ENCODE data around the gene CCDC27. TPM values are rescaled to one million over a fixed set of nuclear protein-coding genes. Genes with fewer than 3 reads are reported as not detected.

Gene CCDC27
- total RNA-seq, 1 experiment from 2014 or later = not detected

- H3K36me3 Mint-ChIP-seq (ENCODE audit: insufficient read depth, unreplicated experiment) = no peaks in the 10 kb centered on the region
- intact Hi-C loops (cut with micrococcal nuclease; ENCODE audit: unreplicated experiment) = no loop called here
- no TSS peak for BruUV-seq (replicated peaks)
- no peak for DNase-seq
- no peaks in the 10 kb centered on the region for H3K4me1 Mint-ChIP-seq (ENCODE audit: low read depth, unreplicated experiment)
- no peaks in the 10 kb centered on the region for H3K27me3 ChIP-seq (replicated peaks; ENCODE audit: control insufficient read depth, insufficient read depth, low read length)
- H3K27ac Mint-ChIP-seq (ENCODE audit: unreplicated experiment) = no peak overlapping the region
- H3K9me3 Mint-ChIP-seq (ENCODE audit: unreplicated experiment) = peaks cover 7% of the 10 kb centered on the region
- H3K36me3 ChIP-seq (ENCODE audit: control insufficient read depth, insufficient read depth, low read length) = no peaks in the 10 kb centered on the region
- ChIA-PET POLR2A (no interaction called here), CTCF (no interaction called here)
- peak overlapping the region; percentile 37 for H3K4me3 Mint-ChIP-seq (ENCODE audit: unreplicated experiment)
- H3K4me1 ChIP-seq = peaks cover 17% of the 10 kb centered on the region; the same call in 1 of the 2 replicates
- TF ChIP-seq CTCF (IDR thresholded peaks at IDR 0.05; ENCODE audit: insufficient read depth in 1 of 2, low read depth in 1 of 2, low read length in 1 of 2, severe bottlenecking in 1 of 2, unreplicated experiment in 1 of 2) = no peak
- no peaks in the 10 kb centered on the region for H3K9me3 ChIP-seq
- peaks cover 9% of the 10 kb centered on the region for H3K27me3 Mint-ChIP-seq (ENCODE audit: insufficient read depth, unreplicated experiment)
- H3K4me3 ChIP-seq (ENCODE audit: low read depth, low read length) = no peak overlapping the region
Observed at GRCh38 chr1:3770047-3770765, 18.0 kb downstream of the CCDC27 start.

GRCh38 chr1:3771108-3772026 is 19.1 kb downstream of the CCDC27 start:
- BruUV-seq (replicated peaks) = no TSS peak
- POLR2A ChIA-PET = no interaction called here
- Mint-ChIP-seq H3K4me1 (ENCODE audit: low read depth, unreplicated experiment) (no peaks in the 10 kb centered on the region), H3K9me3 (ENCODE audit: unreplicated experiment) (no peaks in the 10 kb centered on the region), H3K27ac (ENCODE audit: unreplicated experiment) (peak overlapping the region; percentile 15), H3K36me3 (ENCODE audit: insufficient read depth, unreplicated experiment) (no peaks in the 10 kb centered on the region), H3K4me3 (ENCODE audit: unreplicated experiment) (peak overlapping the region; percentile 61), H3K27me3 (ENCODE audit: insufficient read depth, unreplicated experiment) (peaks cover under 1% of the 10 kb centered on the region)
- Histone ChIP-seq H3K9me3 (no peaks in the 10 kb centered on the region), H3K4me1 (peaks cover 26% of the 10 kb centered on the region; the same call in 1 of the 2 replicates), H3K27me3 (replicated peaks; ENCODE audit: control insufficient read depth, insufficient read depth, low read length) (no peaks in the 10 kb centered on the region), H3K4me3 (ENCODE audit: low read depth, low read length) (peak overlapping the region; percentile 69), H3K36me3 (ENCODE audit: control insufficient read depth, insufficient read depth, low read length) (no peaks in the 10 kb centered on the region)
- intact Hi-C loops (cut with micrococcal nuclease; ENCODE audit: unreplicated experiment) = loop anchor here (2.0 kb wide), 1 partner anchor 47 kb away; no protein-coding TSS in a partner anchor
- CTCF ChIA-PET = no interaction called here
- DNase-seq = no peak
- no peak for TF ChIP-seq CTCF (IDR thresholded peaks at IDR 0.05; ENCODE audit: insufficient read depth in 1 of 2, low read depth in 1 of 2, low read length in 1 of 2, severe bottlenecking in 1 of 2, unreplicated experiment in 1 of 2)

DNA sequence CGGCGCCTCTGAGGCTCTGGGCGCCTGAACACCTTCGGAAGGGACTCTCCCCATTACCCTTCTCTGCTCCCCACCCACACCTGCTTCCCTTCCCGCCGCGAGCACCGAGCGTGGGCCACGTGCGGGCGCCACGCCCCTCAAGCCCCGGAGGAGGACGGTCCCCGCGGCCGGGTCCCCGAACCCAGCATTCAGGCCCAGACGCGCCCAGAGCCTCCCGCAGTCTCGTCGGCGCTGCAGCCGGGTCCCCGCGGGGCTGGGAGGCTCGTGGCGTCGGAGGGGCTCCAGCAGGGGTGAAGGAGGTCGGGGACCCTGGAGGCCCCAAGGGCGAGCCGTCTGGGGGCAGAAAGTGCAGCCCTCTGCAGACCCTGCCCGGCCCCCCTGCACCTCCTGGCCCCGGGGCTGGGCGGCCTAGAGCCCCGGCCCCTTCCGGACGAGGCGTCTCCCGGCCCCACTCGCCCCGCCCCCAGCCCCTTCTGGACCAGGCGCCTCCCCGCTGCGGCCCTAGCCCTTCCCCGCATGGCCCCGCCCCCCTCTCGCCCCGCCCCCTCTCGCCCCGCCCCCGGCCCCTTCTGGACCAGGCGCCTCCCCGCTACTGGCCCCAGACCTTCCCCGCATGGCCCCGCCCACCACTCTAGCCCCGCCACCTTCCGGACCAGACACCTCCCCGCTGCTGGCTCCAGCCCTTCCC is 19.9 kb downstream of the CCDC27 start:
- CTCF ChIA-PET = no interaction called here
- BruUV-seq (replicated peaks) = no TSS peak
- Histone ChIP-seq H3K36me3 (ENCODE audit: control insufficient read depth, insufficient read depth, low read length) (no peaks in the 10 kb centered on the region), H3K27me3 (replicated peaks; ENCODE audit: control insufficient read depth, insufficient read depth, low read length) (no peaks in the 10 kb centered on the region), H3K9me3 (no peaks in the 10 kb centered on the region), H3K4me3 (ENCODE audit: low read depth, low read length) (peak overlapping the region; percentile 69), H3K4me1 (peaks cover 26% of the 10 kb centered on the region; the same call in 1 of the 2 replicates)
- Mint-ChIP-seq H3K27me3 (ENCODE audit: insufficient read depth, unreplicated experiment) (no peaks in the 10 kb centered on the region), H3K36me3 (ENCODE audit: insufficient read depth, unreplicated experiment) (no peaks in the 10 kb centered on the region), H3K27ac (ENCODE audit: unreplicated experiment) (peak overlapping the region; percentile 15), H3K4me1 (ENCODE audit: low read depth, unreplicated experiment) (no peaks in the 10 kb centered on the region), H3K9me3 (ENCODE audit: unreplicated experiment) (no peaks in the 10 kb centered on the region), H3K4me3 (ENCODE audit: unreplicated experiment) (peak overlapping the region; percentile 61)
- intact Hi-C loops (cut with micrococcal nuclease; ENCODE audit: unreplicated experiment) = loop anchor here (2.0 kb wide), 1 partner anchor 47 kb away; no protein-coding TSS in a partner anchor
- POLR2A ChIA-PET = no interaction called here
- no peak for TF ChIP-seq CTCF (IDR thresholded peaks at IDR 0.05; ENCODE audit: insufficient read depth in 1 of 2, low read depth in 1 of 2, low read length in 1 of 2, severe bottlenecking in 1 of 2, unreplicated experiment in 1 of 2)
- peak; percentile 93 to 96 for DNase-seq

Measured in Caco-2 (cell line).